CD4-positive, alpha-beta memory T cell (primary cell): ENCODE measurements around the gene GBE1. TPM values are rescaled to one million over a fixed set of nuclear protein-coding genes. Genes with fewer than 3 reads are reported as not detected.

ENCODE experiments used
- CTCF ChIA-PET: fragments of 350-600 bp; sonication (Branson Sonifier 250); formaldehyde crosslinking; loops from one replicate; lab custom pipeline; 2021; ENCODE audit warnings: inconsistent platforms; ENCODE audit not compliant: partially characterized antibody; lab: Charles Lee
- POLR2A ChIA-PET: fragments of 350-600 bp; sonication (Branson Sonifier 250); formaldehyde crosslinking; loops from one replicate; lab custom pipeline; 2021; ENCODE audit not compliant: partially characterized antibody; lab: Charles Lee
- DNase-seq, 5 donors: peaks; one replicate each; pipeline versions ENCODE4 v3.0.0 to v3.0.0-alpha.2; 2020 to 2022; ENCODE audit warnings: mixed read lengths in 1 of 5
- H3K27ac ChIP-seq: one replicate; pipeline ENCODE4 v1.7.0; 2013; ENCODE audit warnings: low read depth, low read length
- H3K27me3 ChIP-seq: 2 replicates; pipeline ENCODE4 v1.7.0; 2013; ENCODE audit warnings: mild to moderate bottlenecking, low read length, moderate library complexity; ENCODE audit not compliant: insufficient read depth
- H3K36me3 ChIP-seq: 2 replicates; pipeline ENCODE4 v1.7.0; 2013; ENCODE audit warnings: mild to moderate bottlenecking, low read length, moderate library complexity; ENCODE audit not compliant: insufficient read depth
- H3K4me1 ChIP-seq: 2 replicates; pipeline ENCODE4 v1.7.0; 2013; ENCODE audit warnings: mild to moderate bottlenecking, low read length, moderate library complexity; ENCODE audit not compliant: insufficient read depth
- H3K4me3 ChIP-seq, 2 donors: one replicate each; pipeline ENCODE4 v1.7.0; 2013; ENCODE audit warnings: low read length in 2 of 2, mild to moderate bottlenecking in 1 of 2
- H3K9me3 ChIP-seq, 2 donors: one replicate each; pipeline ENCODE4 v1.7.0; 2013; ENCODE audit warnings: low read length in 2 of 2, control low read depth in 1 of 2; ENCODE audit not compliant: control insufficient read depth in 1 of 2
- H3K27ac Mint-ChIP-seq, 7 donors: one replicate each; pipeline ENCODE4 v1.8.0; 2020 to 2021; ENCODE audit warnings: mixed read lengths in 7 of 7, mild to moderate bottlenecking in 6 of 7, inconsistent platforms in 3 of 7, moderate library complexity in 3 of 7
- H3K27me3 Mint-ChIP-seq, 2 donors: one replicate each; pipeline ENCODE4 v1.8.0; 2020 to 2021; ENCODE audit warnings: mixed read lengths in 2 of 2
- H3K36me3 Mint-ChIP-seq, 2 donors: one replicate each; pipeline ENCODE4 v1.8.0; 2020 to 2021; ENCODE audit warnings: mixed read lengths in 2 of 2, inconsistent platforms in 1 of 2, mild to moderate bottlenecking in 1 of 2
- H3K4me1 Mint-ChIP-seq, 4 donors: one replicate each; pipeline ENCODE4 v1.8.0; 2020 to 2021; ENCODE audit warnings: mixed read lengths in 4 of 4, mild to moderate bottlenecking in 1 of 4
- H3K4me3 Mint-ChIP-seq, 8 donors: one replicate each; pipeline ENCODE4 v1.8.0; 2020 to 2021; ENCODE audit warnings: mixed read lengths in 8 of 8, mild to moderate bottlenecking in 7 of 8, moderate library complexity in 6 of 8, inconsistent platforms in 3 of 8
- H3K9me3 Mint-ChIP-seq, 8 donors: one replicate each; pipeline ENCODE4 v1.8.0; 2020 to 2021; ENCODE audit warnings: mixed read lengths in 8 of 8, mild to moderate bottlenecking in 5 of 8, inconsistent platforms in 3 of 8, moderate library complexity in 1 of 8
- intact Hi-C: fragments of 100-400 bp; cut with micrococcal nuclease; formaldehyde crosslinking; loops from one replicate; pipeline ENCODE4 v1.15.1; 2023
- polyA plus RNA-seq, 2 donors: library from polyadenylated mRNA; unstranded; fragments of 300-500 nt; fragmentation: Illumina TruSeq; gene quantifications; one replicate each; pipeline ENCODE4 v1.2.3, GENCODE V29; 2021
- total RNA-seq, 2 experiments: library from RNA; stranded (reverse); gene quantifications; one replicate each; pipeline ENCODE4 v1.2.3, GENCODE V29; 2021

GBE1 gene
- total and polyA plus RNA-seq, 4 experiments from 2014 or later = 9.3 to 16.6 (median 11.0) TPM

GRCh38 chr3:81660036-81660435 lies 101.4 kb downstream of the GBE1 start:
- no peak overlapping the region for H3K27ac Mint-ChIP-seq
- no peaks in the 10 kb centered on the region for H3K9me3 Mint-ChIP-seq
- CTCF ChIA-PET = no interaction called here
- no peak for DNase-seq
- H3K27me3 ChIP-seq = no peaks in the 10 kb centered on the region
- no peaks in the 10 kb centered on the region for H3K9me3 ChIP-seq
- H3K36me3 ChIP-seq = no peaks in the 10 kb centered on the region
- H3K27ac ChIP-seq = no peak overlapping the region
- intact Hi-C loops = no loop called here
- H3K27me3 Mint-ChIP-seq = no peaks in the 10 kb centered on the region
- H3K36me3 Mint-ChIP-seq = peaks cover 0 to 5% of the 10 kb centered on the region in 2 donors
- no peak overlapping the region for H3K4me3 Mint-ChIP-seq
- H3K4me3 ChIP-seq = no peak overlapping the region
- POLR2A ChIA-PET = no interaction called here
- no peaks in the 10 kb centered on the region for H3K4me1 Mint-ChIP-seq
- no peaks in the 10 kb centered on the region for H3K4me1 ChIP-seq

- H3K9me3 Mint-ChIP-seq = no peaks in the 10 kb centered on the region
- Histone ChIP-seq H3K4me1 (no peaks in the 10 kb centered on the region), H3K27me3 (no peaks in the 10 kb centered on the region), H3K9me3 (no peaks in the 10 kb centered on the region), H3K36me3 (no peaks in the 10 kb centered on the region), H3K4me3 (no peak overlapping the region), H3K27ac (no peak overlapping the region)
- POLR2A ChIA-PET = interaction anchor here (0.6 kb wide), 1 partner anchor 104 kb away, joined by 3 read pairs; no protein-coding TSS in a partner anchor
- no peaks in the 10 kb centered on the region for H3K4me1 Mint-ChIP-seq
- intact Hi-C loops = no loop called here
- H3K27ac Mint-ChIP-seq = peak overlapping the region in 3 of 7 donors; percentile 29 to 67 (median 47)
- DNase-seq = no peak
- CTCF ChIA-PET = interaction anchor here (0.6 to 1.2 kb wide), 2 partner anchors 9 to 12 kb away, joined by 3 to 4 read pairs; no protein-coding TSS in a partner anchor
- no peaks in the 10 kb centered on the region for H3K27me3 Mint-ChIP-seq
- H3K4me3 Mint-ChIP-seq = no peak overlapping the region
- peaks cover 0 to 5% of the 10 kb centered on the region in 2 donors for H3K36me3 Mint-ChIP-seq
Observed at GRCh38 chr3:81658322-81658997, 103.0 kb downstream of the GBE1 start.

GRCh38 chr3:81651139-81651538 lies 110.3 kb downstream of the GBE1 start:
- H3K27me3 Mint-ChIP-seq = no peaks in the 10 kb centered on the region
- H3K36me3 Mint-ChIP-seq = peaks cover 0 to 7% of the 10 kb centered on the region in 2 donors
- CTCF ChIA-PET = interaction anchor here (0.7 kb wide), 1 partner anchor 9 kb away, joined by 3 read pairs; no protein-coding TSS in a partner anchor

GRCh38 chr3:81650187-81650586 lies 111.3 kb downstream of the GBE1 start:
- H3K4me3 ChIP-seq = no peak overlapping the region
- Mint-ChIP-seq H3K27me3 (no peaks in the 10 kb centered on the region), H3K4me3 (no peak overlapping the region), H3K27ac (no peak overlapping the region), H3K9me3 (no peaks in the 10 kb centered on the region), H3K36me3 (peaks cover 0 to 7% of the 10 kb centered on the region in 2 donors), H3K4me1 (no peaks in the 10 kb centered on the region)
- intact Hi-C loops = no loop called here
- H3K27me3 ChIP-seq = no peaks in the 10 kb centered on the region
- H3K36me3 ChIP-seq = no peaks in the 10 kb centered on the region
- no peaks in the 10 kb centered on the region for H3K9me3 ChIP-seq
- H3K27ac ChIP-seq = no peak overlapping the region
- H3K4me1 ChIP-seq = no peaks in the 10 kb centered on the region
- CTCF ChIA-PET = interaction anchor here (1.0 kb wide), 1 partner anchor 482 kb away, joined by 3 read pairs; no protein-coding TSS in a partner anchor
- DNase-seq = no peak
- POLR2A ChIA-PET = no interaction called here

More at GRCh38 chr3:81651139-81651538, 110.3 kb downstream of the GBE1 start:
- H3K27ac Mint-ChIP-seq = no peak overlapping the region
- Histone ChIP-seq H3K27me3 (no peaks in the 10 kb centered on the region), H3K27ac (no peak overlapping the region), H3K4me3 (no peak overlapping the region), H3K4me1 (no peaks in the 10 kb centered on the region), H3K9me3 (no peaks in the 10 kb centered on the region), H3K36me3 (no peaks in the 10 kb centered on the region)
- POLR2A ChIA-PET = no interaction called here
- H3K4me3 Mint-ChIP-seq = no peak overlapping the region
- H3K9me3 Mint-ChIP-seq = no peaks in the 10 kb centered on the region
- no peaks in the 10 kb centered on the region for H3K4me1 Mint-ChIP-seq
- intact Hi-C loops = no loop called here
- DNase-seq = no peak

GRCh38 chr3:81645248-81645647 lies 116.2 kb downstream of the GBE1 start:
- H3K4me3 Mint-ChIP-seq = no peak overlapping the region
- POLR2A ChIA-PET = no interaction called here
- H3K36me3 Mint-ChIP-seq = peaks cover 3 to 7% of the 10 kb centered on the region in 2 donors

GRCh38 chr3:81643721-81644120 lies 117.7 kb downstream of the GBE1 start:
- no peaks in the 10 kb centered on the region for H3K9me3 Mint-ChIP-seq
- H3K4me3 Mint-ChIP-seq = no peak overlapping the region
- no peaks in the 10 kb centered on the region for H3K27me3 ChIP-seq
- ChIA-PET POLR2A (no interaction called here), CTCF (no interaction called here)
- H3K27ac ChIP-seq = no peak overlapping the region
- intact Hi-C loops = no loop called here
- peaks cover 3% of the 10 kb centered on the region in 2 donors for H3K36me3 Mint-ChIP-seq
- H3K4me1 Mint-ChIP-seq = no peaks in the 10 kb centered on the region
- H3K27ac Mint-ChIP-seq = no peak overlapping the region
- no peaks in the 10 kb centered on the region for H3K36me3 ChIP-seq
- no peaks in the 10 kb centered on the region for H3K9me3 ChIP-seq
- DNase-seq = no peak
- H3K4me3 ChIP-seq = no peak overlapping the region
- H3K4me1 ChIP-seq = no peaks in the 10 kb centered on the region
- H3K27me3 Mint-ChIP-seq = no peaks in the 10 kb centered on the region

More at GRCh38 chr3:81645248-81645647, 116.2 kb downstream of the GBE1 start:
- intact Hi-C loops = no loop called here
- CTCF ChIA-PET = no interaction called here
- Histone ChIP-seq H3K4me1 (no peaks in the 10 kb centered on the region), H3K4me3 (no peak overlapping the region), H3K27ac (no peak overlapping the region), H3K9me3 (no peaks in the 10 kb centered on the region), H3K27me3 (no peaks in the 10 kb centered on the region), H3K36me3 (no peaks in the 10 kb centered on the region)
- H3K4me1 Mint-ChIP-seq = no peaks in the 10 kb centered on the region
- no peaks in the 10 kb centered on the region for H3K27me3 Mint-ChIP-seq
- H3K27ac Mint-ChIP-seq = no peak overlapping the region
- no peaks in the 10 kb centered on the region for H3K9me3 Mint-ChIP-seq
- no peak for DNase-seq

GRCh38 chr3:81638480-81638879 lies 123.0 kb downstream of the GBE1 start:
- DNase-seq = no peak
- Histone ChIP-seq H3K27me3 (no peaks in the 10 kb centered on the region), H3K4me3 (no peak overlapping the region), H3K4me1 (no peaks in the 10 kb centered on the region), H3K27ac (no peak overlapping the region), H3K36me3 (no peaks in the 10 kb centered on the region), H3K9me3 (no peaks in the 10 kb centered on the region)
- H3K36me3 Mint-ChIP-seq = peaks cover 3 to 10% of the 10 kb centered on the region in 2 donors
- no peak overlapping the region for H3K27ac Mint-ChIP-seq
- CTCF ChIA-PET = interaction anchor here (0.6 kb wide), 1 partner anchor 8 kb away, joined by 3 read pairs; no protein-coding TSS in a partner anchor
- no peak overlapping the region for H3K4me3 Mint-ChIP-seq
- no peaks in the 10 kb centered on the region for H3K9me3 Mint-ChIP-seq
- intact Hi-C loops = no loop called here
- H3K4me1 Mint-ChIP-seq = no peaks in the 10 kb centered on the region
- POLR2A ChIA-PET = no interaction called here
- H3K27me3 Mint-ChIP-seq = no peaks in the 10 kb centered on the region
